ENCODE results near the gene BBX. TPM values are rescaled to one million over a fixed set of nuclear protein-coding genes. Genes with fewer than 3 reads are reported as not detected.

BBX gene
- total and polyA plus RNA-seq, 2 of the 4 experiments (the other 2 are of a cell fraction): 13.6 to 107 TPM

- H2AK9ac ChIP-seq (replicated peaks; ENCODE audit: low read depth, low read length, poor library complexity): no peak overlapping the region
Measured at GRCh38 chr3:107699682-107700081, 176.9 kb downstream of the BBX start.

More at GRCh38 chr3:107699682-107700081, 176.9 kb downstream of the BBX start:
- no peak overlapping the region for H2AFZ ChIP-seq (replicated peaks; ENCODE audit: low read length, poor library complexity)
- ChIA-PET CTCF (interaction anchor here (1.2 kb wide), 1 partner anchor 9 kb away, joined by 4 read pairs; no protein-coding TSS in a partner anchor), POLR2A (ENCODE audit: unreplicated experiment) (no interaction called here)
- H3K9ac ChIP-seq (ENCODE audit: low read depth, low read length): no peak overlapping the region
- no peak overlapping the region for H2BK5ac ChIP-seq (ENCODE audit: low read depth, low read length, poor library complexity, severe bottlenecking)
- no peak overlapping the region for H3K18ac ChIP-seq (ENCODE audit: low read depth, low read length)
- TF ChIP-seq CEBPB (IDR thresholded peaks at IDR 0.05; ENCODE audit: low read depth, low read length) (no peak), CTCF (conservative IDR thresholded peaks at IDR 0.05; ENCODE audit: low read depth, low read length) (no peak), RAD21 (IDR thresholded peaks at IDR 0.05; ENCODE audit: low read length) (no peak), CHD1 (IDR thresholded peaks at IDR 0.05; ENCODE audit: low read depth, low read length) (no peak), USF2 (IDR thresholded peaks at IDR 0.05; ENCODE audit: low read depth, low read length) (no peak), POLR2A (IDR thresholded peaks at IDR 0.05; ENCODE audit: low read depth, low read length) (no peak), ELK1 (IDR thresholded peaks at IDR 0.05; ENCODE audit: borderline replicate concordance, low read depth, low read length) (no peak), MAFK (IDR thresholded peaks at IDR 0.05; ENCODE audit: low read depth, low read length) (no peak), MAZ (IDR thresholded peaks at IDR 0.05; ENCODE audit: borderline replicate concordance, low read depth, low read length) (no peak), RFX5 (IDR thresholded peaks at IDR 0.05; ENCODE audit: low read depth, low read length) (no peak), FOS (IDR thresholded peaks at IDR 0.05; ENCODE audit: low read depth, low read length) (no peak)
- dilution Hi-C loops (cut with HindIII; ENCODE audit: low sequenced_read_pairs, unreplicated experiment): no loop called here
- H4K91ac ChIP-seq (ENCODE audit: insufficient read depth, low read depth, low read length): no peak overlapping the region
- H3K4me3 ChIP-seq (ENCODE audit: insufficient read depth, low read depth, low read length): no peak overlapping the region
- H2BK120ac ChIP-seq (ENCODE audit: low read depth, low read length): no peak overlapping the region
- no peak overlapping the region for H3K4ac ChIP-seq (ENCODE audit: low read depth, low read length)
- in situ Hi-C loops (cut with MboI; ENCODE audit: low sequenced_read_pairs): no loop called here
- DNase-seq (peak; percentile 43), ATAC-seq (ENCODE audit: low read depth) (peak; percentile 46)
- H3K36me3 ChIP-seq (ENCODE audit: control insufficient read depth, insufficient read depth, low read length): no peaks in the 10 kb centered on the region
- no peak overlapping the region for H4K8ac ChIP-seq (ENCODE audit: low read depth in 2 of 2, low read length in 2 of 2)
- H3K9me3 ChIP-seq (ENCODE audit: control insufficient read depth, insufficient read depth, low read length): no peaks in the 10 kb centered on the region
- no peak overlapping the region for H4K5ac ChIP-seq (ENCODE audit: low read depth, low read length)
- H3K56ac ChIP-seq (ENCODE audit: extremely low read depth, insufficient read depth, low read length): no peak overlapping the region
- no peaks in the 10 kb centered on the region; the same call in 1 of the 2 replicates for H3K9me1 ChIP-seq (ENCODE audit: insufficient read depth, low read length)
- no peak overlapping the region for H3K23ac ChIP-seq (ENCODE audit: low read depth, low read length)
- H3K14ac ChIP-seq (replicated peaks; ENCODE audit: low read depth, low read length): no peak overlapping the region
- H3K4me1 ChIP-seq (ENCODE audit: control insufficient read depth, insufficient read depth, low read length): peaks cover 3% of the 10 kb centered on the region
- H2BK15ac ChIP-seq (ENCODE audit: low read depth, low read length): no peak overlapping the region
- peaks cover 11 to 13% of the 10 kb centered on the region in 2 experiments; a peak in 2 of 4 replicates for H3K79me1 ChIP-seq (ENCODE audit: low read depth in 1 of 2, low read length in 2 of 2)
- H2BK20ac ChIP-seq (ENCODE audit: low read depth, low read length): no peak overlapping the region
- BruUV-seq (replicated peaks): no TSS peak
- 100% methylated on average over 1 of the region's 2 CpGs; no CpG with 5 or more reads in 1 of the 2 experiments for WGBS, 2 experiments (ENCODE audit: extremely low coverage in 2 of 2, insufficient read length in 1 of 2)
- H4K20me1 ChIP-seq (ENCODE audit: insufficient read depth, low read length): no peaks in the 10 kb centered on the region
- H2AK5ac ChIP-seq (ENCODE audit: low read depth, low read length): no peak overlapping the region
- H3K4me2 ChIP-seq (ENCODE audit: low read depth, low read length): no peak overlapping the region
- intact Hi-C loops (cut with micrococcal nuclease): no loop called here
- H3K27ac ChIP-seq (ENCODE audit: insufficient read depth, low read length): no peak overlapping the region
- no peaks in the 10 kb centered on the region for H3K27me3 ChIP-seq (ENCODE audit: control insufficient read depth, insufficient read depth, low read length)

Data from IMR-90 (cell line).